Measurements from ENCODE around the gene HOXB5. TPM values are rescaled to one million over a fixed set of nuclear protein-coding genes. Genes with fewer than 3 reads are reported as not detected.

The HOXB5 gene
- total RNA-seq, 1 donor from 2014 or later, result not detected

DNA sequence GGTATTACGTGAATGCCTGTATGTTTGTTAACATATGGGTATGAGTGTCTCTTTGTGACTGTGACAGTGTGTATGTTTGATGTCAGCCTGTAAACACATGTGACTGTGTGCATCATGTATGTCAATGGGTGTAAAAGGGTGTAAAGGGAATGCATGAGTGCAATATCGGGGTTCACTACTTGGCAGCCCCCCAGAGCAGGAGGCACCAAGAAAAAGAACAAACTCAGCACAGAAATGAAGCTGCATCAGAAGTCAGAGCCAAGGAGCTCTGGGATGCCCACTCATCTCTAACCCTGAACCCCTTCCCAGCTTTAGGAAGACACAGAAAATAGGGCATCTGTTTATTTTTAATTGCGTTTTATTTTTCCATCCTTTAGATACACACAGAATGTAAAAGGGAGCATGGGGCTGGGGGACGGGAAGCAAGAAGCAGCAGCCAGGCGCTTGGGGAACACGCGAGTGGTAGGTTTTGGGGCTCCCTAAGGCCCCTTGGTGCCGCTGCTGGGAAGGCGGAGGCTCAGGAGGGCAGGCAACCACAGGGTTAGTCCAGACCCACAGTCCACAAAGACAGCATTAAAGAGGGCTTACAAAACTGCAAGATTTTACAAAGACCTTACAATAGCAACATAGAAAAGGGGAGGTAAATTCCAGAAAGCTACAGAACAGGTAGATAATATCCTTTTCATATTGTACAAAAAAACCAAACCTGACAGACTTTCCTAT is 13.5 kb upstream of the HOXB5 start:
- H3K4me1 Mint-ChIP-seq, result peaks cover 25% of the 10 kb centered on the region
- intact Hi-C loops (cut with micrococcal nuclease), result no loop called here
- H3K27ac Mint-ChIP-seq, result no peak overlapping the region

DNA sequence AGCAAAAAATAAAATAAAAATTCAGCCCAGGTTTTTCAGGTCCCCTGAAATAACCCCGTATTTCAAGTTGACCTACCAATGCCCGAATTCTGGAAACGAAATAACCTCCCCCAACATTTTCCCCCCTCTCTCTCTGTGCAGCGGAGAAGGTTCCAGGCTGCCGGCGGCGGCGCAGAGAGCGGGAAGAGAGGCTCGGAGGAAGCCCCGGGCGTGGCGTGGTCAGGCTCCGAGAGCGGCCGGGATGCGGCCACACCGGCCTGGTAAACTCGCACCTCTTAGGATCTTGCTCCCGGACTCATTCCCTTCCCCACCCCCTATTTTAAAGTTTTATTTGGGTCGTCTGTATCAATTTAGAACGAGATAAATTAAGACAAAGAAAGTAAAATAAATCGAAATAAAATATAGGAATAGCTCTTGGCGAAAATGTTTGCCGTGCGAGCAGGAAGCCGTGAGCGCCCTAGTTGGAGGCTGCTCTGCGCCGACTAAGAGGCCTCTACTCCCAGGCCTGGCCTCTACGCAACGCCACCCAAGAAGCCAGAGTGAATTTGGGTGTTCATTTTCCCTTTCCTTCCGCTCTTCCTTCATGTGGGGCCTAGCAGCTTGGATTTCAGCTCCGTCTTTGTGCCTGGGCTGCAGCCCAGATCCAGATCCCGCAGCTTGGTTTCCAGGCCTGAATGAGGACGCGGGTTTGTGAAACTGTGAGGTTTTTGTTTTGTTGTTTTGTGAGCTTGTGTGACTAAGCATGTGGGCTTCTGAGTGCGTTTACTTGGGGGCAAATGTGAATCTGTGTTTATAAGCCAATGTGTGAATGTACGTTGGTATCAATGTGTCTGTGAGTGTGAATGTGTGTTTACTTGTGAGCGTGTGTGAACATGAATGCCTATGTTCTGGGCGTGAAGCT is 12.7 kb upstream of the HOXB5 start:
- no peak overlapping the region for H3K27ac Mint-ChIP-seq
- peaks cover under 1% of the 10 kb centered on the region for H3K36me3 Mint-ChIP-seq (ENCODE audit: low read depth)
- DNase-seq, result no peak
- peaks cover 81% of the 10 kb centered on the region for H3K27me3 Mint-ChIP-seq
- intact Hi-C loops (cut with micrococcal nuclease), result no loop called here
- H3K4me1 Mint-ChIP-seq, result peaks cover 23% of the 10 kb centered on the region
- no peak overlapping the region for H3K4me3 Mint-ChIP-seq
- no peaks in the 10 kb centered on the region for H3K9me3 Mint-ChIP-seq

More for the DNA sequence above, 13.5 kb upstream of the HOXB5 start:
- no peaks in the 10 kb centered on the region for H3K9me3 Mint-ChIP-seq
- peaks cover 2% of the 10 kb centered on the region for H3K36me3 Mint-ChIP-seq (ENCODE audit: low read depth)
- H3K27me3 Mint-ChIP-seq, result peaks cover 79% of the 10 kb centered on the region
- DNase-seq, result no peak
- H3K4me3 Mint-ChIP-seq, result no peak overlapping the region

DNA sequence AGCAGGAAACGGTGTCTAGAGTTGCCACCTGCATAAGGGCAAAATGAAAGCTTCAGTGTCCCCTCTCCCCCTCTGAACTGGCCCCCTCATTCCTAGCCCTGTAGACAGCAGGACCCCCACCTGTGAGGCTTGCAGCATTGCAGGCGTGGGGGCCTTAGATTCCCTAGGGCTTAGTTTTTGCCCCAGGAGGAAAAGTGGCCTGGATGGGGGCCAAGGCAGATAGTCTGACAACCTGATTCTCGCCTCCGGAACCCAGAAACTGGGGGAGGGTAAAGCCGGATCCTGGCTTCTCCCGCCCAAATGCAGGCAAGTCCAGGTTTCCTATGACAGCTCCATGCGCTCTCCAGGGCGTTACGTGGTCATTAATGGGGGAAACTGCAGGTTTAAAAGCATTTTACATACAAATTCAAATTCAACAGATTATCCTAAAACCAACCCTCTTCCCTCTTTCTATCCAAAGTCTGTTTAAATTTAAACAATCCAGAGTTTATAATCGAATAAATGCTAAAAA is 11.9 kb upstream of the HOXB5 start:
- Mint-ChIP-seq H3K27me3 (peaks cover 82% of the 10 kb centered on the region), H3K9me3 (no peaks in the 10 kb centered on the region), H3K36me3 (ENCODE audit: low read depth) (no peaks in the 10 kb centered on the region), H3K4me3 (no peak overlapping the region), H3K27ac (no peak overlapping the region), H3K4me1 (peaks cover 19% of the 10 kb centered on the region)
- no peak for DNase-seq
- intact Hi-C loops (cut with micrococcal nuclease), result no loop called here

GRCh38 chr17:48604770-48605329 is 11.3 kb upstream of the HOXB5 start, which contains the start of gene HOXB6:
Gene HOXB6 (minus strand): TSS chr17:48604986. CDS start chr17:48598150, 6,836 bp downstream.
- Mint-ChIP-seq H3K27ac (no peak within 1 kb of the TSS), H3K36me3 (ENCODE audit: low read depth) (no peaks in the 10 kb centered on the region), H3K27me3 (peaks cover 87% of the 10 kb centered on the region), H3K9me3 (no peaks in the 10 kb centered on the region), H3K4me3 (peak within 1 kb of the TSS; percentile 21), H3K4me1 (peaks cover 19% of the 10 kb centered on the region)
- intact Hi-C loops (cut with micrococcal nuclease), result no loop called here
- DNase-seq, result no peak

GRCh38 chr17:48603959-48604769 is 10.6 kb upstream of the HOXB5 start:
- peaks cover 87% of the 10 kb centered on the region for H3K27me3 Mint-ChIP-seq
- no peaks in the 10 kb centered on the region for H3K9me3 Mint-ChIP-seq
- no peak overlapping the region for H3K4me3 Mint-ChIP-seq
- H3K4me1 Mint-ChIP-seq, result peaks cover 19% of the 10 kb centered on the region
- intact Hi-C loops (cut with micrococcal nuclease), result no loop called here
- no peaks in the 10 kb centered on the region for H3K36me3 Mint-ChIP-seq (ENCODE audit: low read depth)
- DNase-seq, result no peak
- no peak overlapping the region for H3K27ac Mint-ChIP-seq

- Mint-ChIP-seq H3K4me3 (no peak overlapping the region), H3K27me3 (peaks cover 90% of the 10 kb centered on the region), H3K36me3 (ENCODE audit: low read depth) (no peaks in the 10 kb centered on the region), H3K27ac (no peak overlapping the region), H3K4me1 (peaks cover 36% of the 10 kb centered on the region), H3K9me3 (no peaks in the 10 kb centered on the region)
- DNase-seq, result no peak
- intact Hi-C loops (cut with micrococcal nuclease), result no loop called here
Observed at GRCh38 chr17:48601539-48602425, 8.2 kb upstream of the HOXB5 start.

- peaks cover 42% of the 10 kb centered on the region for H3K4me1 Mint-ChIP-seq
- no peak overlapping the region for H3K27ac Mint-ChIP-seq
- peaks cover 91% of the 10 kb centered on the region for H3K27me3 Mint-ChIP-seq
Observed at GRCh38 chr17:48601207-48601538, 7.6 kb upstream of the HOXB5 start.

GRCh38 chr17:48600244-48601098 is 6.9 kb upstream of the HOXB5 start:
- peaks cover 44% of the 10 kb centered on the region for H3K4me1 Mint-ChIP-seq
- no peaks in the 10 kb centered on the region for H3K36me3 Mint-ChIP-seq (ENCODE audit: low read depth)
- H3K9me3 Mint-ChIP-seq, result no peaks in the 10 kb centered on the region
- no peak overlapping the region for H3K27ac Mint-ChIP-seq
- intact Hi-C loops (cut with micrococcal nuclease), result no loop called here
- no peak for DNase-seq
- H3K4me3 Mint-ChIP-seq, result no peak overlapping the region
- peaks cover 93% of the 10 kb centered on the region for H3K27me3 Mint-ChIP-seq

More at GRCh38 chr17:48601207-48601538, 7.6 kb upstream of the HOXB5 start:
- Mint-ChIP-seq H3K9me3 (no peaks in the 10 kb centered on the region), H3K36me3 (ENCODE audit: low read depth) (no peaks in the 10 kb centered on the region), H3K4me3 (no peak overlapping the region)
- intact Hi-C loops (cut with micrococcal nuclease), result no loop called here
- no peak for DNase-seq

- DNase-seq, result no peak
- no peaks in the 10 kb centered on the region for H3K9me3 Mint-ChIP-seq
- no peak overlapping the region for H3K27ac Mint-ChIP-seq
- intact Hi-C loops (cut with micrococcal nuclease), result loop anchor here (5.0 to 10.0 kb wide), 4 partner anchors 123 to 495 kb away; partner anchors contain the start of genes CBX1, PRAC1, PRAC2 and SNX11
- peaks cover 42% of the 10 kb centered on the region for H3K4me1 Mint-ChIP-seq
- H3K27me3 Mint-ChIP-seq, result peaks cover 90% of the 10 kb centered on the region
- H3K4me3 Mint-ChIP-seq, result no peak overlapping the region
- H3K36me3 Mint-ChIP-seq (ENCODE audit: low read depth), result no peaks in the 10 kb centered on the region
Observed at GRCh38 chr17:48599354-48599753, 5.8 kb upstream of the HOXB5 start.

- Mint-ChIP-seq H3K36me3 (ENCODE audit: low read depth) (no peaks in the 10 kb centered on the region), H3K4me1 (peaks cover 45% of the 10 kb centered on the region), H3K9me3 (no peaks in the 10 kb centered on the region), H3K27ac (no peak overlapping the region), H3K4me3 (peak overlapping the region; percentile 71), H3K27me3 (peaks cover 90% of the 10 kb centered on the region)
- intact Hi-C loops (cut with micrococcal nuclease), result loop anchor here (5.0 to 10.0 kb wide), 4 partner anchors 124 to 494 kb away; partner anchors contain the start of genes CBX1, PRAC1, PRAC2 and SNX11
- DNase-seq, result no peak
Observed at GRCh38 chr17:48598736-48599135, 5.2 kb upstream of the HOXB5 start.

GRCh38 chr17:48597778-48598631 is 4.4 kb upstream of the HOXB5 start:
- peak overlapping the region; percentile 71 for H3K4me3 Mint-ChIP-seq
- H3K27me3 Mint-ChIP-seq, result peaks cover 89% of the 10 kb centered on the region
- DNase-seq, result peak; percentile 86
- H3K27ac Mint-ChIP-seq, result peak overlapping the region; percentile 34
- no peaks in the 10 kb centered on the region for H3K9me3 Mint-ChIP-seq
- intact Hi-C loops (cut with micrococcal nuclease), result loop anchor here (1.0 to 10.0 kb wide), 6 partner anchors 13 to 493 kb away; partner anchors contain the start of genes CBX1, HOXB7, PRAC1 and PRAC2
- no peaks in the 10 kb centered on the region for H3K36me3 Mint-ChIP-seq (ENCODE audit: low read depth)
- H3K4me1 Mint-ChIP-seq, result peaks cover 46% of the 10 kb centered on the region
